HUES64 (cell line): ENCODE measurements around the gene TBC1D22B.

ENCODE experiments used
- H3K27ac ChIP-seq: 2 replicates; pipeline ENCODE4 v1.7.0; 2013; ENCODE audit warnings: low read depth, low read length, inconsistent platforms
- H3K27me3 ChIP-seq: 2 replicates; pipeline ENCODE4 v1.6.1; 2013; ENCODE audit warnings: mild to moderate bottlenecking, low read length; ENCODE audit not compliant: insufficient read depth
- H3K36me3 ChIP-seq: 2 replicates; pipeline ENCODE4 v1.6.1; 2013; ENCODE audit warnings: mild to moderate bottlenecking, low read length; ENCODE audit not compliant: insufficient read depth
- H3K4me1 ChIP-seq: 2 replicates; pipeline ENCODE4 v1.6.1; 2013; ENCODE audit warnings: mild to moderate bottlenecking, low read length, moderate library complexity; ENCODE audit not compliant: insufficient read depth
- H3K4me3 ChIP-seq: 2 replicates; pipeline ENCODE4 v1.5.1; 2013; ENCODE audit warnings: mild to moderate bottlenecking, low read length, moderate library complexity
- H3K9ac ChIP-seq: 2 replicates; pipeline ENCODE4 v1.6.1; 2013; ENCODE audit warnings: mild to moderate bottlenecking, low read depth, low read length
- H3K9me3 ChIP-seq: 2 replicates; pipeline ENCODE4 v1.6.1; 2013; ENCODE audit warnings: low read depth, low read length; ENCODE audit not compliant: insufficient read depth
- WGBS: fragments of 150-250, 120-280 bp; methylation state at CpG from one replicate; pipeline ENCODE4 v1.1.7; 2013; ENCODE audit warnings: missing lambda C conversion rate; 5-methylcytosine and 5-hydroxymethylcytosine counted together

The TBC1D22B gene

GRCh38 chr6:37254881-37255280 lies 2.7 kb upstream of the TBC1D22B start:
- WGBS: 78% methylated on average over 5 of the region's 5 CpGs
- Histone ChIP-seq H3K36me3 (no peaks in the 10 kb centered on the region), H3K27me3 (no peaks in the 10 kb centered on the region), H3K27ac (no peak overlapping the region), H3K9me3 (no peaks in the 10 kb centered on the region), H3K4me3 (no peak overlapping the region), H3K9ac (no peak overlapping the region), H3K4me1 (peaks cover 12% of the 10 kb centered on the region; the same call in 1 of the 2 replicates)

- Histone ChIP-seq H3K27me3 (no peaks in the 10 kb centered on the region), H3K36me3 (no peaks in the 10 kb centered on the region), H3K27ac (no peak overlapping the region), H3K4me3 (peak overlapping the region; percentile 87), H3K9me3 (no peaks in the 10 kb centered on the region), H3K9ac (no peak overlapping the region; the same call in 1 of the 2 replicates), H3K4me1 (peaks cover 12% of the 10 kb centered on the region; the same call in 1 of the 2 replicates)
- WGBS: 70% methylated on average over 11 of the region's 12 CpGs
Observed at GRCh38 chr6:37256692-37257319, 766 bp upstream of the TBC1D22B start.

- H3K9me3 ChIP-seq: no peaks in the 10 kb centered on the region
- no peak overlapping the region; the same call in 1 of the 2 replicates for H3K9ac ChIP-seq
- 1% methylated on average over 9 of the region's 9 CpGs for WGBS
- no peak overlapping the region for H3K27ac ChIP-seq
- no peaks in the 10 kb centered on the region for H3K36me3 ChIP-seq
- H3K4me3 ChIP-seq: peak overlapping the region; percentile 87
- no peaks in the 10 kb centered on the region for H3K27me3 ChIP-seq
- H3K4me1 ChIP-seq: peaks cover 12% of the 10 kb centered on the region; the same call in 1 of the 2 replicates
Observed at GRCh38 chr6:37257320-37257633, 295 bp upstream of the TBC1D22B start.

GRCh38 chr6:37258405-37259105 lies 983 bp downstream of the TBC1D22B start:
- H3K27me3 ChIP-seq: no peaks in the 10 kb centered on the region
- peak overlapping the region; percentile 87 for H3K4me3 ChIP-seq
- H3K9me3 ChIP-seq: no peaks in the 10 kb centered on the region
- H3K4me1 ChIP-seq: peaks cover 12% of the 10 kb centered on the region; the same call in 1 of the 2 replicates
- peak overlapping the region; percentile 89; the same call in 1 of the 2 replicates for H3K27ac ChIP-seq
- H3K36me3 ChIP-seq: no peaks in the 10 kb centered on the region
- H3K9ac ChIP-seq: peak overlapping the region; percentile 84
- 18% methylated on average over 11 of the region's 11 CpGs for WGBS

- Histone ChIP-seq H3K27ac (no peak overlapping the region), H3K9ac (no peak overlapping the region), H3K4me3 (peak overlapping the region; percentile 87), H3K4me1 (peaks cover 17% of the 10 kb centered on the region; the same call in 1 of the 2 replicates), H3K27me3 (no peaks in the 10 kb centered on the region), H3K9me3 (no peaks in the 10 kb centered on the region), H3K36me3 (no peaks in the 10 kb centered on the region)
- WGBS: no CpG with 5 or more reads among the region's 2 CpGs
Observed at GRCh38 chr6:37259191-37259590, 1.6 kb downstream of the TBC1D22B start.

GRCh38 chr6:37260040-37260439 lies 2.5 kb downstream of the TBC1D22B start:
- H3K4me3 ChIP-seq: no peak overlapping the region
- 93% methylated on average over 1 of the region's 2 CpGs for WGBS
- H3K27ac ChIP-seq: no peak overlapping the region

GRCh38 chr6:37260444-37260843 lies 2.9 kb downstream of the TBC1D22B start:
- H3K4me3 ChIP-seq: no peak overlapping the region
- H3K36me3 ChIP-seq: no peaks in the 10 kb centered on the region
- WGBS: no CpG with 5 or more reads among the region's 1 CpG
- no peak overlapping the region for H3K27ac ChIP-seq
- no peaks in the 10 kb centered on the region for H3K9me3 ChIP-seq
- peaks cover 28% of the 10 kb centered on the region for H3K4me1 ChIP-seq
- H3K27me3 ChIP-seq: no peaks in the 10 kb centered on the region
- no peak overlapping the region for H3K9ac ChIP-seq

More at GRCh38 chr6:37260040-37260439, 2.5 kb downstream of the TBC1D22B start:
- Histone ChIP-seq H3K9me3 (no peaks in the 10 kb centered on the region), H3K27me3 (no peaks in the 10 kb centered on the region), H3K9ac (no peak overlapping the region), H3K36me3 (no peaks in the 10 kb centered on the region), H3K4me1 (peaks cover 24% of the 10 kb centered on the region)

GRCh38 chr6:37261198-37261597 lies 3.6 kb downstream of the TBC1D22B start:
- Histone ChIP-seq H3K9me3 (no peaks in the 10 kb centered on the region), H3K36me3 (no peaks in the 10 kb centered on the region), H3K9ac (no peak overlapping the region), H3K4me1 (peaks cover 35% of the 10 kb centered on the region), H3K27me3 (no peaks in the 10 kb centered on the region), H3K4me3 (no peak overlapping the region), H3K27ac (no peak overlapping the region)
- 95% methylated on average over 5 of the region's 5 CpGs for WGBS

GRCh38 chr6:37262446-37263026 lies 5.0 kb downstream of the TBC1D22B start:
- Histone ChIP-seq H3K4me3 (no peak overlapping the region), H3K9me3 (no peaks in the 10 kb centered on the region), H3K4me1 (peaks cover 33% of the 10 kb centered on the region), H3K27me3 (no peaks in the 10 kb centered on the region), H3K36me3 (no peaks in the 10 kb centered on the region), H3K27ac (no peak overlapping the region), H3K9ac (no peak overlapping the region)
- 82% methylated on average over 8 of the region's 8 CpGs for WGBS

- H3K27ac ChIP-seq: peak overlapping the region; percentile 49; the same call in 1 of the 2 replicates
- no peak overlapping the region for H3K9ac ChIP-seq
- peaks cover 30% of the 10 kb centered on the region for H3K4me1 ChIP-seq
- 85% methylated on average over 1 of the region's 2 CpGs for WGBS
- H3K9me3 ChIP-seq: no peaks in the 10 kb centered on the region
- peaks cover 10% of the 10 kb centered on the region for H3K36me3 ChIP-seq
- no peak overlapping the region for H3K4me3 ChIP-seq
- H3K27me3 ChIP-seq: no peaks in the 10 kb centered on the region
Observed at GRCh38 chr6:37265001-37265400, 7.4 kb downstream of the TBC1D22B start.

GRCh38 chr6:37265860-37266259 lies 8.3 kb downstream of the TBC1D22B start:
- Histone ChIP-seq H3K9me3 (no peaks in the 10 kb centered on the region), H3K36me3 (peaks cover 14% of the 10 kb centered on the region), H3K4me3 (no peak overlapping the region), H3K27ac (peak overlapping the region; percentile 49), H3K9ac (no peak overlapping the region), H3K4me1 (peaks cover 30% of the 10 kb centered on the region), H3K27me3 (no peaks in the 10 kb centered on the region)
- 60% methylated on average over 1 of the region's 3 CpGs for WGBS
